CMK (cell line): ENCODE measurements around the gene GLCE.
"Not testable (repeated sequence)": the region's sequence is repeated elsewhere in the genome, so short reads cannot be mapped to it uniquely, and the experiment has no call there.

Experiments used
- DNase-seq: peaks from one replicate; pipeline ENCODE4 v3.0.0-alpha.2; 2010; ENCODE audit warnings: low read depth

Gene GLCE

DNA sequence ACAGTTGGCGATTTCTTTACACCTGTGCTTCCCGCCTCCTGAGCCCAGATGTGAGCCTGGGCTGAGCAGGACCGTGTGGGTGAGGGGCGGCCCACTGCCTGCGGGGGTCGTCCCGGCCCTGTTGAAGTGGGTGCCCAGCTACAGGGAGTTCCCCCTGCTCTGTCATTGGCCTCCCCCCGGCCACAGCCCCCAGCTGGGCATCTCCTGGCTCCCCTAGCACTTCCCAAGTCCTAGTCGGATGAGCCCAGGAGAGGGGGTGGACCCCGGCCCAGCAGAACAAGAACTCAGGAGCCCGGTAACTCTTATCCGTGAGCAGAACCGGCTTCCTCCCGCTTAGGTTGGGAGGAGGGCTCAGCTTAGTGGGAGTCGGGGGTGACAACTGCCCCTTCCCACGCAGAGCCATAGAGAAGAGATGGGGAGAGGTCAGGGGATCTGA lies 139.0 kb downstream of the GLCE start:
- no peak for DNase-seq

DNA sequence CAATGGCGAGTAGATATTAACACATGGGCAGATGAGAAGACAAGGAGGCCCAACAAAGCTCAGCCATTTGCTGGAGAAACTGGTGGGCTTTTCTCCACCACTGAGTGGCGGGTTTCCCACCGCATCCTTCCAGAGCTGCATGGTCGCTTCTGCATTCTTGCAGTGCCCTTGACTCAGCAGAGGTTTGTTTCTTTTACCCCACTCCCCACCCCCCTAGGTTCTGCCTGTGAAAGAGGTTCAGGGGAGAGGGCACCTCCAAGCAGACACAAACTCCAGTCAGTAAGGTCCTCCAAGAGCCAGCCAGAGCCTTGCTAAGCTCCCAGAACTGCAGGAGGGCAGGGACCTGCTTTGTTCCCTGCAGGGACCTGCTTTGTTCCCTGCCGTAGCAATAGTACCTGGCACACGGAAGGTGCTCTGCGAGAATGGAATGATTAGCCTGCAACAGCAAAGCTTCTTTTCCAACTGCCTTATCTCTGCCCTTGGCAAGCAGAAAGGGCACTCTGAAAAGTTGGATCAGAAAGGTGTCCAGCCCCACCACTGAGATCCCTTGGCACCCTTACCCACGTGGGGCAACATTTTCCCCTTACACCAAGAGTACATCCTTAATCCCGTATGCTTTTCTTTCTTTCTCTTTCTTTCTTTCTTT lies 139.6 kb downstream of the GLCE start:
- no peak for DNase-seq

DNA sequence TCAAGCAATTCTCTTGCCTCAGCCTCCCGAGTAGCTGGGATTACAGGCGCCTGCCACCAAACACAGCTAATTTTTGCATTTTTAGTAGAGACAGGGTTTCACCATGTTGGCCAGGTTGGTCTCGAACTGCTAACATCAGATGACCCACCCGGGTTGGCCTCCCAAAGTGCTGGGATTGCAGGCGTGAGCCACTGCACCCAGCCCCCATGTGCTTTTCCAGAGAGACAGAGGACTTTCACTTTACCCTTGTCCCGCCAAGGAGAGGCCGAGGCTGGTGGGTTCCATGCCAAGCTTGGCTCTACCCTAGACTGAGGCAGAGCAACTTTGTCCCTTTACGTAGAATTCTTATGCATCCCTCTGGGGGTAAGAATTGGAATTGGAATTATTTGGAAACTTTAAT lies 140.7 kb downstream of the GLCE start:
- not testable (repeated sequence) for DNase-seq

DNA sequence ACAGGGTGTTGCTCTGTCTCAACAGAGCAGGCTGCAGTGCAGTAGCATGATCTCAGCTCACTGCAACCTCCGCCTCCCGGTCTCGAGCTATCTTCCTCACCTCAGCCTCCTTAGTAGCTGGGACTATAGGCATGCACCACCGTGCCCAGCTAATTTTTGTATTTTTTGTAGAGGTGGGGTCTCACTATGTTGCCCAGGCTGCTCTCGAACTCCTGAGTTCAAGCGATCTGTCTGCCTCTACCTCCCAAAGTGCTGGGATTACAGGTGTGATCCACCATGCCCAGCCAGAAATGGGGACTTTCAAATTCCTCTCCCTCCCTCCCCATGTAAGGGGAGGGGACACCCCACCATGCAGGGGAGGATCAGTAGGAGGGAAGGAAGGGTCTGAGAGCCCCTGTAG lies 141.7 kb downstream of the GLCE start:
- DNase-seq, result not testable (repeated sequence)

DNA sequence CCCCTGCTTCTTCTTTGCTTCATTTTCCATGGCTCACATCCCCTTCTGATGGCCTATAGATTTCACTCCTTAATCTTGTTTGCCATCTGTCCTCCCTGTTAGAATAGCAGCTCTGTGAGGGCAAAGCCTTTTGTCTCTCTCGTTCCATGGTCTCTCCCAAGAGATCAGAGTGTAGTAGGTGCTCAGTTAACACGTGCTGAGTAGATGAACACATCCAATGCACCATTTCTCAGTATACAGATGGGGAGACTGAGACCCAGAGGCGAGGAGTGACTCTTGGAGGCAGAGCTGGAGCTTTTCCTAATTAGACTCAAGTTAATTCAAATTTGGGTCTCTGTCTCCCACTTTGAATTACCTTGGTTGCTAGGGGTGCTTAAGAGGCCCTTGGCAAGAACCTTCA lies 142.5 kb downstream of the GLCE start:
- DNase-seq, result no peak

DNA sequence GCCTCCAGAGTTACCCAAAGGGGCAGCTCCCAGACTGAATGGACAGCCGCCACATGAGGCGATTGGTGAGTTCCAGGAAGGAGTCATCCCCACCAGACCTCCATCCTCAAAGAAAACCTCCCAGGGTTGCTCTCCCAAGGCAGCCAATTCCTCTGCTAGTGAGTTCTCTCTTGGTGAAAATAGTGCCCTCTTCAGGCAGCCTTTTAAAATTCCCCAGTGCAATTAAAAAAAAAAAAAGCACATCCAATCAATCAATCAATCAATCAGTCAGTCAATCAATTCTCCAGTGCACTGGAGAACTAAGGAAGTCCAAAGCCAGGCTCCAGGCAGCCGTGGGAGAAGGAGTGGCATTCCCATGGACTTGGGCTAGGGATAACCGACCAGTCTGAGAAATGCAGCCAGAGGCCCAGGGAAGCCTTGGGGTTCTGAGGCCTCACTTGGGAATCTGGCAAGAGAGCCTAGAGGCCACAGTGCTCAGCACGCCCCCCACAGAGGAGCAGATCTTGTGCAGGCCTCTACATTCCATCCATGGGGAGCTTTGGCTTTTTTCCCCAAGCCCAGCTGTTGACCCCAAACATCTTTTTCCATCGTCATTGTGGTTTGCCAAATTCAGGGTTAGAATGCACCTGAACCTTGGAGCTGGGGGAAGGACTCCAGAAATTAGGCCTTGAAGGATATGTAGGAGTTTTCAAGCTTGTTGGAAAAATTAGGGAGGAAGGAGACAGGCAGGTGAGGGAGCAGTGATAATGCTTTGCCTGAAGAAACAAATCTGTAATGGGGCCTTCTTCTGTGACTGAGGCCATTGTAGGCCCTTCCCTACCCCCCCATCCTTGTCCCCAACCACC lies 143.1 kb downstream of the GLCE start:
- DNase-seq, result no peak

DNA sequence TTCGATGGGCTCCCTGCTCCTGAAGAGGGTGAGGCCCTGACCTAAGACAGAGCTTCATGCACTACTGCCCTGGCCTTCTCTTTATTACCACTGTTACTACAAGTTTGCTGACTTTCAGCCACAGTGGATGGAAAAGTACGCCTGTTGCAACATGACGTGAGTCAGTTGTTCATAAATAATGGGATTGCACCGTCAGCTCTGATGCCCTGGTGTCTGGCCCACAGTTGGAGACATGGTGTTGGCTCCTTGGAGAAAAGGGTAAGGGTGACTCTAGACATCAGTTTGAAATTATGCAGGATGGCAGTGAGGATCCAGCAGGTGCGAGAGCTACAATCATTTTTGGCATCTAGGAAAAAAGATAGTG lies 143.7 kb downstream of the GLCE start:
- no peak for DNase-seq

DNA sequence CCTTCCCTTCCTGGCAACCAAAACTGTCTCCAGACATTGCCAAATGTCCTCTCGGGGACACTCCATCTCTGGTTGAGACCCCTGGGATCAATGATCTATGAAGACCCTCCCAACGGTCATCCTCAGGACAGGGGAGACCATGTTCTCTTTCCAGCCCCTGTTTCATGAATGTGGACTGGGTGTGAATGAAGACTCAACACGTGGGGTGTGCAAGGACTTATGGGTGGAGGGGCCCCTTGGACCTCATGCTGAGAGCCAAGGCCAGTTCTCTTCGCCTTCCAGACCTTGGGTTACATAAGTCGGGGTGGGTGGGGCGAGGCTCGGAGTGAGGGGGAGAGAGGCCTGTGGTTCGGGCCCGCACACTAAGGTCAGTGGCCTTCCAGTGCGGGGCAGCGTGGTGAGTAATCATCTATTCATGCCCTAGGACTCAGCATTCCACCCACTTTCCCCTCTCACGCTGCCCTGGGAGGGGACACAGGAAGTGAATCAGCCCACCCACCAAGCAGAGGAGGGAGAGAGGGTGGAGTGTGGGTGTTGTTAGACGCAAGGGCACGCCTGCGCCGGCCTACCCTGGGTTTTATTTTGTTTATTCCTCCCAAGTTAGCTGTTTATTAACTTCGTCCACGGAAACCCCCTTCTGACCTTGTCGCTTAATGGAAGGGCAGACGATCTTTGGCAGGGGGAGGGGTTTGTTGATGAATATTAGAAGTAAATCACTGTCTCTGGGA lies 144.9 kb downstream of the GLCE start:
- DNase-seq, result no peak

DNA sequence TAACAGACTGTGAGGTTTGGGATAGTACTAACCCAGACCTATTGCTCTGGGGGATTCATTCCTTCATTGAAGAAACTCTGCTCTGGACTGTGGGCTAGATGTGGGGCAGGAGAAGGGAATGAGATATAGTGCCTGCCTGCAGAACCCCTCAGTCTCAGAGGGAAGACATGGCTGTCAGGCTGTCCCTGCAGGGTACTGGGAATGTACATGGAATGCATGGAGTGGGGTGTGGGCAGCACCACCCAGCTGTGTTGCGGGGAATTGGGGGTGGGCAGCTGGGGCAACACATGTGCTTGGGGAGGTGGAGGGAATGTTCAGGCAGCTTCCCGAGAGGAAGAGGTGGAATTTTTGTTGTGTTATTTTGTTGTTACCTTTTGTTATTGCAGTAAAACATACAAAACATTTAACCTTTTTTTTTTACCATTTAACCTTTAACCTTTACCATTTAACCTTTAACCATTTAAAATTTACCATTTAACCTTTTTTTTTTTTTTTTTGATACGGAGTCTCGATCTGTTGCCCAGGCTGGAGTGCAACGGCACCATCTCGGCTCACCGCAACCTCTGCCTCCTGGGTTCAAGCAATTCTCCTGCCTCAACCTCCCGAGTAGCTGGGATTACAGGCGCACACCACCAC lies 145.6 kb downstream of the GLCE start:
- DNase-seq, result no peak

DNA sequence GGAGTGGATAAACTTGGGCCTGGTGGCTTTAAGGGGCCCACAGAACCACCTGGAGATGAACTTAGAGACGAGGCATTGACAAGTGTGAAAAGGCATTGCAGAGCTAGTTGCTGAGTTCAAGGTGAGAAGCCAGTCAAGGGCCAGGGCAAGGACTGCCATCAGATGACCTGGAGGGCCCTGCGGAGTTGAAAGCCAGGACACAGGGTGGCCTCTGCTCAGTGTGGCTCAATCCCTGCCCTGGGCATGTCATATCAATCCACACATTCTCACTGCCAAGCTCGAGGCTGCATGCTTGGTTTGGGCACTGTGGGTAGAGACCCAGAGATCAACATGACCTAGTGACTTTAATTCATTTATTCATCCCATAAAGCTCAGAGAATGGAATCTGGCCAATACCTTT lies 147.5 kb downstream of the GLCE start:
- DNase-seq, result no peak

DNA sequence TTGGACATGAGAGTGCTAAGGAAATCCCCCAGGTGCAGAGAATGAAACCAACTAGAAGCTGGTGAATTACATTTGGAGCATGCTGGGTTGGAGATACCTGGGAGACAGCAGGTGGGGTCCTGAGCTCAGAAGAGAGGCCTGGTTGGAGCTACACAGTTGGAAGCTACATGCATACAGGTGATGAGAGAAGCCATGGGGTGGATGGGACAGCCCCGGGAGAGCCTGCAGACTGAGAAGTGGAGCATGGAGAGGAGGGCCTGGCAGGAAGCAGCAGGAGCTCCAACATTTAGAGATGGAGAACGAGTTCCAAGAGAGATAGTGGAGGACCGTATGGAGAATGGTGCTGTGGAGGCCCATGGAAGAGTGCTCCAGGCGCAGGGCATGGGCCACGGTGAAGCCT lies 148.5 kb downstream of the GLCE start:
- DNase-seq, result no peak

DNA sequence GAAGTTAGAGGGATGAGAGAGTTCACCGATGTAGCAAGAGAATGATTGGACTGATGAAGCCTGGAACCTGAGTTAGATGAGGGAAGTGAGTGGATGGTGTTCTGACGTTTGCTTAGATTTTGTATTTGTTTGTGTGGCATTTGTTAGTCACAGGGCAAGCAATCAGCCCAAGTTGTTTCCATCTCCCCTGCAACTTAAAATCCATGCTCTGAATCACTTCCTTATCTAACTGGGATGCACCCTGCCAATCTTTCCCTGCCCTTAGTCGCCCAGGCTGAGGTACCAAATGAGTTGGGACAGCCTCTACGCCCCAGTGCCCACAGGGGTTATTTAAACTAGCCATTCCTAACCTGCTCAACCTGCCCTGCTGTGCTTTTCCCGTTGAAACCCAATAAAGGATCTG lies 150.9 kb downstream of the GLCE start:
- DNase-seq, result no peak

DNA sequence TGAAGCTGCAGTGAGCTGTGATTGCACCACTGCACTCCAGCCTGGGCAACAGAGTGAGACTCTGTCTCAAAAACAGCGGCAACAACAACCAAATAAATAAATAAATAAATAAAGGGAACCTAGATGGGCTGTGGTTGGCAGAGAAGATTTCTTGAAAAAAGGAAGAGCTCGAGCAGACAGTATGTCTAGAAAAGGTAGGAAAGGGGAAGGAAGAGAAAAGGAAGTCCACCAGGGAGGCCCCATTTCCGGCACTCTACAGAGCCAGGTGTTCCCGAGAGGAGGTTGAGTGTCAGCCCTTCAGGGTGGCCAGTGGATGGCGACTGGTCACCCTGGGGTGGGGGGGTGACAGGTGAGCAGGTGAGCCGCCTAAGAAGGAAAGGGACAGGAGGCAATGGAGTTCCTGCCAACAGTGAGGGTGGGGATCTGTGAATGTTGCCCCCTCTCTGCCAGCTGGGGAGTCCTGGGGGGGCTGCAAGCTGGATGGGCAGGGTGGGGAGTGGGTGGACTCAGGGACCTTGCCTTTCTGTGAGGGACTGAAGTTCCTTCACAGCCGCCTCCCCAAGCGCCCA lies 153.1 kb downstream of the GLCE start:
- DNase-seq, result no peak

DNA sequence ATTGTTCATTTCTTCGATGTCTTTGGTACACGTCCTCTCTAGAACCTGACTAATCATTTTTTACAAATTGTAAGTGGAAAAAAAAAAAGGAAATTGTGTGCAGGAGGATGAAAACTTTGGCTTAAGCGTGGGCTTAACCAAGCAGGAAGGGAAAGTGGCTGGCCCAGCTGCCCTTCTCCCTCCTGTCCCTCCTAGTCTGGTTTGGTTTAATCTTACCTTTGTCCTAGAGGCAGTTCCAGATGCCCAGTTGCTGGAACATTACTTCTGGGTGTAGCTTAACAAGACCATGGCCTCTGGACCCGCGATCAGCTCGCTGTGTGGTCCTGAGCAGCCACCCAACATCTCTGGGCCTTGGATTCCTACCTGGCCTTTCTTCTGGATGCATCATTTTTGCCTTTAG lies 153.7 kb downstream of the GLCE start:
- DNase-seq, result no peak

DNA sequence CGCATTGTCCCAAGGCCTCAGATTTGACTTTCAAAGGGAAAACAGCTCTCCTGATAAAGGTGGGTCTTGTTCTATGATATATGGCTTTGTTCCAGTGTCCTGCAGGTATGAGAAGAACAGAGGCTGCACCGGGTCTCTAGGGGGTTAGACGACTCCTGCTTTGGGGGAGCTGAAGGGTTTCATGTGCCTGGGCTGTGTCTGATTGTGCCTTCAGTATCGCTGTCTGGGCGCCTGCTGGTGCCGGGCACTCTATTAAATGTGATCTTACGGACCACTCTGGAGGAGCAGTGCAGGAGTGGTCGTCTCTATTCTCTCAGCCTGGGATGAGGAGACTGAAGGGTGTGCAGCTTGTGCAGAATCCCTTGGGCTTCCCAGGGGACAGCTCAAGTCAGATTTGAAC lies 154.3 kb downstream of the GLCE start:
- no peak for DNase-seq

DNA sequence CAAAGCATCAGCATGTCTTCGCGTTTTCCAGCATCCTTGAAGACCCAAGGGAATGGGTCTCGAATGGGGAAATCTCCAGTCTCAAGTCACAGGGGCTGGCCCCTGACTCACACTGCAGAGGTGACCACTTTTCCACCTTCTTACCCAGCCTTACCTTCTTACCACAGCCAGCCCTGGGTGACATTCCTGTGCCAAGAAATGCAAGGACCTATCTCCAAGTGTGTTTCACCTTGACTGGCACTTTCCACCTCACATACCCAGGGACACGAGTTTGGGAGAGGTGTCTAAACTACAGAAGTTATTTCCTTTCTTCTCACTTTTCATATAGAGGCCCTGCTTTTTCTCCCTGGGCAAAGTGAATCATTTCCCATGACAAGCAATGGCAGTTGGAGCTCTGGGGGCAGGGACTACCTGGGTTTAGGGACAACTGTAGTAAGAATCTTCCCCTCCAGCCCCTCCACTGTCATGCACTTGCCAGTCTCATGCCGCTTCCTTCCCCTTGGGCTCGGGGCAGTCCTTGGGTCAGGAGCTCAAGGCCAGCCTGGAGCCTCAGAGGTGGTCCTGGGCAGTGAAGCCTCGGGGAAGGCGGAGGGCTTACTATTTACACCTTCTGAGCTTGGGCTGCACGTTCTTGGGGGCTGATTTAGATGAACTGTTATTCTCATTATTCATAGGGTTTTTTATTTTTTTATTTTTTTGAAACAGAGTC lies 155.1 kb downstream of the GLCE start:
- no peak for DNase-seq

DNA sequence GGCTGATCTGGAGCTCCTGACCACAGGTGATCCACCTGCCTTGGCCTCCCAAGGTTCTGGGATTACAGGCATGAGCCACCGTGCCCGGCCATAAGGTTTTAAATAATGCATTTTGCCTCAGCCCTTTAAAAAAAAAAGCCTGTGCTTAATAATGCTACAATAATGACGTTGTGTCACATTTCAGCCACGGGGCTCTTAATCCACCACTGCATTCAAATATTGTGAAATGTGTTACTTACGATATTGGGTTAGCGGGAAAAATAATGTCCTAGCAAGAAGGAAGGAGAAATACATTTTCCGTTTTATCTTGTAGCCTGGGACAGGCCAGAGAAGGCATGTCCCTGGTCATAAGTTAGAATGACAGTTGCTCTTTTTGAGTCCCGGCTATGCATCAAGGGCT lies 155.9 kb downstream of the GLCE start:
- DNase-seq, result no peak

DNA sequence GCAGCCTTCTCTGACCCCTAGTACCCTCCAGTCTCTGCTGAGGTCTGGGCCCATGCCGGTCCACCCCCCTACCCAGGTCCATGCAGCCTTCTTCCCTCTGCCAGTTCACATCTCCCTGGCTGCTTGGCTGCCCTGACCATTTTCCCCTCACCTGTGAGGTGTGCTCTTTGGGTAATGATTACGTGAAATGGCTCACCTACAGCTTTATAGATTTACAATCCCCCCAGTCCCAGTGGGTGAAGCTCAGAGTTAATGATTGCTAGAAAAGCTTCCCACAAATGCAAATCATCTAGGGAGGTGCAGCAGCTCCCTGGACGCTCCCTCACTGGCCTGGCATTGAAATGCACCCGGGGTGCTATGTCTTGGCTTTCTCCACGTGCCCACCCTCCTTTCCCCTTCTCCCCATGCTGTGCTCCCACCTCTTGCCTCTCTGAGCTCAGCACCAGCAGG lies 157.0 kb downstream of the GLCE start:
- DNase-seq, result no peak

DNA sequence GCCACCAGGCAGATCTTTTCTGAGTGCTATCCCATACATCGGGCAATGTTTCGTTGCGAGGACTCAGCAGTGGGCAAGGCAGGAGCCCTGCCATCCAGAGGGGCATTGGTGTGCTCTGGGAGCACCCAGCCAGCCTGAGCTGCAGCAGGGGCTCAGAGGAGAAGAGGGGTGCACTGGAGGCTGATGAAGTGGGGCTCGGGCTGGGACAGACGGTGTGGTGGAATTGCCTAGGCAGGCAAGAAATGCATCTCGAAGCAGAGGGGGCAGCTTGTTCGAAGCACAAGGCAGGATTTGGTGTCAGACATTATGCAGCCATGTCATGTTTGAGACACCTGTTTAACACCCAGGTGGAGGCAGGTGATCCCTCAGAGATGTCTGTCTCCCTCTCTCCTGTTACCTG lies 157.6 kb downstream of the GLCE start:
- no peak for DNase-seq

DNA sequence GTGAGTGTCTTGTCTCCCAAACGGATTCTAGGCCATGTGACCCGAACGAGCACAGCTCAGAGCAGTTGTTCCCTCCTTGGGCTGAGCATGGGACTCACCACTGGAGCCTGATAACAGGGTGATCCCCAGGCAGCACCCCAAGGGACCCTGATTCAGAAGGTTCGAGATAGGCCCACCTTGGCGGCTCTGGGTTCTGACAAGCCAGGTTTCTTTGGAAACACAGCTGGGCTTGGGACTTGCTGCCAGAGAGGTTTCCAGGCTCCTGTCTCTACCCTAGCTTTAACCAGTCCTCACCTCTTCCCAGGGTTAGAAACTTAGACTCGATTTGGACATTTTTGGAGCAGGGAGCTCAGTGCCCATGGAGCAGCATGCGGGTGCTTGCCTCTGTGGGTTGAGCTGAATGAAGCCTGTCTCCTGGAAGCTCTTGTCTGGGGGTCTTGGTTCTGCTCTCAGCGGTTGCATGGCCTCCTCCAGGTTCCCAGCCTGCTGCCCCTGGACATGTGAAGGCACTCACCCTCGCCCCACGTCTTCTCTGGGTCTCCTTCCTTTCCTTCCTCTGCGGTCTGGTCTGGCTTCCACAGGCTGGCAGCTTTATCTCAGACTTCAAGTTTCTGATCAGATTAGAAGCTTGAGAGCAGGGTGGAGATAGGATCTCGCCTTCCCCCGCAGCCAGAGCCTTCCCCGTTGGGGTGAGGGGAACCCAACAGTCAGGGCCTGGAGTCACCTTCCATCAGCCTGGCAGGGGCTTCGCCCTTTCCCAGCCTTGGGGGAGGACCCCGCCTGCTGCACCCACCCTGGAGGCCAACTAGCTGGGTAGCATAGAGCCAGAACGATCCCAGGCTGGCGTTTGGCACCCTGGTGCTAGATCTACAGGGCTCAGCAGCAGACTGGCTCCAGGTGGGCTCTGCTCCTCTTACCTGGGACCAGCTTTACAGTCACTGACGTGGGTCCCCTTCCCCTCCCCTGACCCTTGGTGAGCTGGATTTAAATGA lies 159.2 kb downstream of the GLCE start:
- peak; percentile 56 for DNase-seq
